GM21619 (cell line): ENCODE measurements around the gene EVA1C.
"Not testable (repeated sequence)": the region's sequence is repeated elsewhere in the genome, so short reads cannot be mapped to it uniquely, and the experiment has no call there.

Source experiments
- ATAC-seq: cut with Tn5 transposase; IDR thresholded peaks from one replicate; pipeline ENCODE4 v1.9.1; 2021; ENCODE audit not compliant: unreplicated experiment

The EVA1C gene

GRCh38 chr21:32494934-32495709, 82.6 kb downstream of the EVA1C start:
- ATAC-seq, result no peak

GRCh38 chr21:32496568-32496967, 84.1 kb downstream of the EVA1C start:
- no peak for ATAC-seq

DNA sequence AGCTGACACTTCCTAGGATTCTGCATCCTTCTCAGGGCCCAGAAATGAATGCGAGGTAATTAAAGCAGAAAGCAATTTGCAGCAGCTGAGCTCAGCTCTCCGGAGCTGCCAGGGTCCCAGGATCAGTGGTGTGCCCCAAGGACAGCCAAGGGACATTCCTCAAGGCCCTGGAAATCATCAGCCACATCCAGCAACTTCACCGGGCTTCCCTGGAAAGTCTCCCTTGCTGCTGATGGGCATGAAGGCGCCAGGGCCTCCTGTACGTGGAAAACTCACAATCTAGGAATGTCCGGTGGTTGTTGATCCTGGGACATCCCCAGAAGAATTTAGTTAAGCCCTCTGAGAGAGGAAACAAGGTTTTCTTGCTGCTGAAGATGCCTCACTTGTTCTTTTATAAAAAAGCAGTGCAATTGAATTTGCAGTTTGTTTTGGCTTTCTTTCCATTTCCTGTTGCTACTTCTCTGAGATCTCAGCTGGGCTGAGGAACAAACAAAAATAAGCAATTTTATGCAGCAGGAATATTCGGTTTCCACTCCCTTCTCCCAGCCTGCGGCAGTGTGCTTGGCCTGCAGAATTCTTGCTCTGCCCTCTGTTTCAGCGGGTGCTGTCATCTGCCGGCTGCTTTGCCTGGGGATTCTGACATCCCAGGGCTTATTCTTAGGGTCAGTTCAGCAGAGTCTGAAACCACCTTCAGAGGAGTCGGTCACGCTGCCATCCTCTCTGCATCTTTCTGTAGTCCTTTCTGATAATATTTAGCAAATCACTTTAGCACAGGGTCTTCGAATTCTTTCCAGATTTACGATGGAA, 86.9 kb downstream of the EVA1C start:
- no peak for ATAC-seq

- ATAC-seq, result not testable (repeated sequence)
Observed at GRCh38 chr21:32503641-32504040, 91.1 kb downstream of the EVA1C start.

DNA sequence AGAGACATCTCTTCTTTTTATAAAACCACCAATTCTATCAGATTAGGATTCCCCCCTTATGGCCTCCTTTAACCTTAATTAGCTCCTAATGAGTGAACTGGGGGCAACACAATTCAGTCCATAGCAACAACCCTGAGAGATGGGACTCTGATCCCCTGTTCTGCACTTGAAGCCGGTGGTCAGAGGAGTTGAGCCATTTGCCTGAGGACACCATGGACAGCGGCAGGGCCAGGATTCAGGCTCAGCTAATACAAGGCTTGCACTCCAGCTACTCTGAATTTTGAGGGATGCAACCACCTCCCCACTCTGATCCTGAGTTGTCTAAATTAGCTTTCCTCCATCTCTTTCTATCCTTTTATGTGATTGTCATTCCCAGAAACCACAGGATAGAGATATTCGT, 93.3 kb downstream of the EVA1C start:
- ATAC-seq, result not testable (repeated sequence)

GRCh38 chr21:32506411-32506965, 94.0 kb downstream of the EVA1C start:
- ATAC-seq, result not testable (repeated sequence)

DNA sequence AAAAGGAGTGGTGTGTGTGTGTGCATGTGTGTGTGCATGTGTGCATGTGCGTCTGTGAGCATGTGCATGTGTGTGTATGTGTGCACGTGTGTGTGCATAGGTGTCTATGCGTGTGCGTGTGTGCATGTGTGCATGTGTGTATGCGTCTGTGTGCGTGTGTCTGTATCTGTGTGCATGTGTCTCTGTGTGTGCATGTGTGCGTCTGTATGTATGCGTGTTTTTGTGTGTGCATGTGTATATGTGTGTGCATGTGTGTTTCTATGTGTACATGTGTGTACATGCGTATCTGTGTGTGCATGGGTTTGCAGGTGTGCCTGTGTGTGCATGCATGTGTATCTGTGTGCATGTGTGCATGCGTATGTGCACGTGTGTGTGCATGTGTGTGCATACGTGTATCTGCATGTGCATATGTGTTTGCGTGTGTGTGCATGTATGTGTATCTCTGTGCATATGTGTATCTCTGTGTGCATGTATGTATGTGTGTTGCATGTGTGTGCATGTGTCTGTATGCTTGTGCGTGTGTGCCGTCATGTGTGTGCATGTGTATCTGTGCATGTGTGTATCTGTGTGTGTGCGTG, 94.9 kb downstream of the EVA1C start:
- ATAC-seq, result no peak

DNA sequence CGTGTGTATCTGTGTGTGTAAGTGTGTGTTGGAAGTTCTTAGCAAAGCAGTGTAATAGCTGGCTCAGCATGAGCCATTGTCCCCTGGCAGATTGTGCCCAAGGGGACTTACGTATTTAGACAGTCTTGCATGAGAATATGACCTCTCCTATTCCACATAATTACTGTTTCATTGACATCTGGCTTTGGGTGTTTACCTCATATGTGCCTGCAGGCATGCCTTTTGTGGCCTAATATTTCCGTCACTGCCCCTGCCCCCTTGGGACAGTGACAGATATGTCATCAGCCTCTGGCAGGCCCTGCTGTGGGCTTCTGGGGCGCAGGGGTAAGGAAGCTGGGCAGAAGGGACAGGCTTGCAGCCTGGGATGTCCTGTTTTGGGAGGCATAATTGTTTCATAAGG, 95.5 kb downstream of the EVA1C start:
- ATAC-seq, result not testable (repeated sequence)

- ATAC-seq, result no peak
Observed at GRCh38 chr21:32508558-32508957, 96.1 kb downstream of the EVA1C start.

DNA sequence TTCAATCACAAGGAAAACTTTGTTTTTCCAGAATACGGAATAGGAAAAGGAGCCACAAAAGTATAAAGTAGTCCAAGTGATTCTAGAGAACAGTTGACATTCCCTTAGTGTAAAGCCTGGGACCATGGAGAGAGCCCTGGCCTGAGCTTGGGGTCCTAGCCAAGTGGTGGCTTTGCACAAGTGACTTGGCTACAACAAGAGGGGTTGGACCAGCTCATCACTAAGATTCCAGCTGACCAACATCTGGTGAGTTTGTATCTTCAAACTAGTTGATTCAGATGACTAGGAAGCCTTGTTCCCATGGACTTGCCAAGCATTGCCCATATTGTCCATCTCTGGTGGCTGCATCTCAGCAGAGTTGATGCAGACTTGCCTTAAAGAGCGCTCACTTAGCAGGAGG, 96.5 kb downstream of the EVA1C start:
- ATAC-seq, result not testable (repeated sequence)

- ATAC-seq, result no peak
Observed at GRCh38 chr21:32514275-32515055, 102.0 kb downstream of the EVA1C start.

DNA sequence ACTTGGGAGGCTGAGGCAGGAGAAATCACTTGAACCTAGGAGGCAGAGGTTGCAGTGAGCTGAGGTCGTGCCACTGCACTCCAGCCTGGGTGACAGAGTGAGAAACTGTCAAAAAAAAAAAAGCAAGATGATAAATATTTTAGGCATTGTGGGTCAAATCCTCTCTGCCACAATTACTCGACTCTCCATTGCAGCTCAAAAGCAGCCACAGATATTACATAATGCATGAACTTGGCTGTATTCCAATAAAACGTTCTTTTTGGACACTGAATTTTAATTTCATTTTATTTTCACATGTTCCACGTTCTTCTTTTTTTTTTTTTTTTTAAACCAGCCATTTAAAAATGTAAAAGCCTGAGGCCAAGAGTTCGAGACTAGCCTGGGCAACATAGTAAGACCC, 103.4 kb downstream of the EVA1C start:
- ATAC-seq, result no peak

DNA sequence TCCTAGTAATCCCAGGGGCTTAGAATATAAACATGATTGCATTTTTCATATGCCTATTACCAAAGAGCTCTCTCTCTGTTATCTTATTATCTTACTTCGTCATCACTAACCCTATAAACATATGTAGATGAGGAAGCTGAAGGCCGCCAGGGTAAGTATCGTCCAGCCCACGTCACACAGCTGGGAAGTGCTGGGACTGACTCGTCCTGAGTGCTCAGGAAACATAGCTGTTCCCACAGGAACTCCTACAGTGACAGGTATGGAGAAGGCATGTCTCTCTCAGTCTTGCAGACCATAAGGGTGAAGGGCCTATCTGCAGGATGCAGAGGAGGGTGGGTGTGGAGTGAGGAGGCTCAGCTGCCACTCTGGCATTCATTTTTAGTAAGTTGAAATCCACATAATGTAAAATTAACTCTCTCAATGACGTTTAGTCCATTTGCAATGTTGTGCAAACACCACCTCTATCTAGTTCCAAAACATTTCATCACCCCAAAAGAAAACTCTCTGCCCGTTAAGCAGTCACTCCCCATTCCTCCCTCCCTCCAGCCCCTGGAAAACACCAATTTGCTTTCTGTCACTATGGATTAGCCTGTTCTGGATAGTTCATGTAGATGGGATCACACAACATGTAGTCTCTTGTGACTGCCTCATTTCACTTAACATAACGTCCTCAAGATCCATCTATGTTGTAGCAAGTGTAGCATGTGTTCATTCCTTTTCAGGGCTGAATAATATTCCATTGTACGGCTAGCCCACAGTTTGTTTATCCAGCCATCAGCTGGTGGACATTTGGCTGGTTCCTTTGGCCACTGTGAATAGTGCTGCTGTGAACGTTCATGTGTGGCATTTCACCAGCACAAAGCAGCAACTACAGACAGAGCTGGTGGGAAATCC, 104.5 kb downstream of the EVA1C start:
- ATAC-seq, result no peak

DNA sequence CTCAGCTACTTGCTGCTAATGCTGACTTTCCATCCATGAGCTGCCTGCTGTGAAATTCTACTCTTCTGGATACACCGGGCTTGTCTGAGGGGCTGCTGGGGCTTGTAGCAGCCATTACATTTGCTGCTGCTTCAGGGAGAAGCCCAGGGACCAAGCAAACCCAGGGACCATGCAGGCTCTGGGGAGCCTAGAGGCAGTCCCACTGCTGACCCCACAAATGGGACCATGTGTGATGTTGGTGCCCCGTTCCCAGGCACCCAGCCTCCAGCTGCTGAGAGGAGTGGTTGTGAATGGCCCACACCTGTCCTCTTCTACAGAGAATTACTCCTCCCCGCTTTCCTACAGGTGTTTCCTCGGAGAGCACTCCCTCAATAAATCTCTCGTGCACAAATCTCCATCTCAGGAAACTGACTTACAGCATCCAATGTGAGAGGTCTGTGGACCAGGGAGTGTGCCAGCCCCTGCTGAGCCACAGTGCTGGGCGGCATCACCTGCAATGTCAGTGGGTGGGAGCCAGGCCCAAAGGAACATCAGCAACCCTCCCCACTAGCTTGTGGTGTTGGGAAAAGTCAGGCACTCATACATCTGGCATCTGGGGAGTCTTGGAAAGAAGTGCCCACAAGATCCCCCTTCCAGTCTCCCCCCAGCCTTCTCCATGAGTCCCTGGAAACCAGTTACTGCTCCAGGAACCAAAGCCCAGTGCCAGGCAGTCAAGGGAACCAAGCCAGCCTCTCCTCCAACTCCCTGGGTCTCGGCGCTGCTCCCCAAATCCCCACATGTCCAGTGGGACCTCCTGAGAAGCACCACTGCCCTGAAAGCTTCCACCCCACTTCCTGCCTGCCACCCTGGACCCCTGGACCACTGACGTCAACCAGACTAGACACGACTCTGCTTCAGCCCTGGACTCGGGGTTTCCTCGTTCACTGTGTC, 107.7 kb downstream of the EVA1C start:
- ATAC-seq, result no peak

DNA sequence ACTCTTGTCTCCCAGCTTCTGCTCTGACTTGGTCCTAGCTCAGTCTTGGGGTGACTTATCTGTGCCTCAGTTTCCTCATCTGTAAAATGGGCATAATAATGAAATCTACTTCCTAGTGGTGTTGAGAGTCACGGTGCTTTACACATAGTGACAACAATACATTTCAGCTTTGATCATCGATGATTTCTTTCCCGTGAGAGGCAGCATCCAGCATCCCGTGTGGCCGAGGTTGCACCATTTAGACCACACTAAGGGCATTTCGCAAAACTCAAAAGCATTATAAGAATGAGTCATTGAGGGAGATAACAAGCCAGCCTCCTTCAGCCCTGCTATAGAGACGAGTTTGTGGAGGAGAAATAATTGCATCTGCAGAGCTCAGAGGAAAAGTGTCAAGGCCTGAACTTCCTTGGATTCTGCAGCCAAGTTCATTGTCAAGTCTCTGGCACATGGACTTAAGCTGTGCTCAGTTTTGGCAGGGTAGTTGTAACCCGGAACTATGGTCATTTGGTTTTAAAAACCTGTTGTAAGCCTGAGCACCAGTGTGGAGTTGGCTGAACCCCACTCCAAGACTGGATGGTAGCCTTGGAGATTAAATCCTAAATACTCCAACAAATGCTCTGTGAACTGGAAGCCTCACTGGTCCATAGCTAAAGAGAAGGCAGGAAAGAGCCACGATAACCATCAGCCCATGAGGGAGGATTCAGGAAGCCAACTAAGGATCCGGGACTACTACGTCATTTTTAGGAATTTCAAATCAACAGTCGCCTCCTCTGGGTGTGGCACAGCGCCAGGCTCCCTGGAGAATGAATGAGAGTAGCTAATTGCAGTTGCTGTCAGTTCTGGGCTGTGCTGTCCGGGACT, 108.6 kb downstream of the EVA1C start:
- no peak for ATAC-seq

DNA sequence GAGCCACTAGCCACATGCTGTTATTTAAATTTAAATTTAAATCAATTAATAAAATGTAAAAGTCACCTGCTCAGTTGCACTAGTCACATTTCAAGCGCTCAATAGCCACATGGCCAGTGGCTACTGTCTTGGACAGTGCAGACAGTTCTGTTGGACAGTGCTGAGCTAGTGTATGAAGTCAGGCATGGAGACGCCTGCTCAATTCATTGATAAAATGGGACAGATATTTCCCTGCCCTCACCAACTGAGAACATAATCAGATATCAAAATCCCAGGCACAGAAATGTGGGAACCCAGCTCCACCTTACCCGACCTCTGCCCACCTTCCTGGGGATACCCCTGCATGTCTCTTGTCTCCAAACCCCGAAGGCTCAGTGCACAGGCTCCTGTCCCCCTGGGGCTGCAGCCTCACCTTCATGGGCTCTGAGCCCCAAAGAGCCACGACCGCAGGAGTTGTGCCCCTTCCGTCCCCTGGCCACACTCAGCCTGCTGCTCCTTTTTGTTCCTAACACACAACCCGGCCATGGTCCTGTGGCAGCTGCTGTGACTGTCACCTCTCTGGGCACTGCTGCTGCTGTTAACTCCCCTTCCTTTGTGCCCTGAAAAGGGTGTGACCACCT, 109.3 kb downstream of the EVA1C start:
- ATAC-seq, result no peak

- ATAC-seq, result no peak
Observed at GRCh38 chr21:32523463-32523862, 111.0 kb downstream of the EVA1C start.
